ENCODE measurements around the gene MMP28.

DNA sequence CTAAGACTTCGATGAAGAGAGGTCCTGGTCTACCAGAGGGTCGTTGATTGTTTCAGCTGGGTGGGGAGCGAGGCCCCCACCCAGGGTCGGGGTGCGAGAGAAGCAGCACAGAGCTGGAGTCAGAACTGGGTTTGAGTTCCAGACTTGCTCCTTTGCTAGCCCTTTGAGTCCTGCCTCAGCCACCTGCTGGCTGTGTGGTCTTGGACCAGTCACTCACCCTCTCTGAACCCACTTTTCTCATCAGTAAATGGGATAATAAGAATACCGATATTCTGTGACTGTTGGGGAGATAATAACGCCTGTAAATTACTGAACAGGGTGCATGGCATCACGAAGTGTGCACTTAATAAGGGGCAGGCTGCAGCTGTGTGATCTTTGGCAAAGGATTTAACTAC, 427 bp upstream of the MMP28 start:
- TF ChIP-seq POLR2AphosphoS5 (IDR thresholded peaks at IDR 0.05; ENCODE audit: borderline replicate concordance, low read depth, low read length), result no peak
- no peak for TF ChIP-seq EZH2 (IDR thresholded peaks at IDR 0.05)
- TF ChIP-seq FOXP2 (optimal IDR thresholded peaks at IDR 0.05; ENCODE audit: control extremely low read depth, extremely low read length, insufficient read depth), result no peak
